Activated CD4-positive, alpha-beta memory T cell treated with anti-CD3 and anti-CD28 coated beads for 36 hours (primary cell): ENCODE results near the gene FBN3. TPM values are rescaled to one million over a fixed set of nuclear protein-coding genes. Genes with fewer than 3 reads are reported as not detected.

Source experiments
- CTCF ChIA-PET: fragments of 350-600 bp; sonication (Branson Sonifier 250); formaldehyde crosslinking; loops from one replicate; lab custom pipeline; 2021; ENCODE audit warnings: antibody characterized with exemption, inconsistent platforms; lab: Charles Lee
- POLR2A ChIA-PET: fragments of 350-600 bp; sonication (Branson Sonifier 250); formaldehyde crosslinking; loops from one replicate; lab custom pipeline; 2021; ENCODE audit warnings: antibody characterized with exemption; lab: Charles Lee
- DNase-seq: peaks from one replicate; pipeline ENCODE4 v3.0.0-alpha.2; 2020
- H3K27ac Mint-ChIP-seq: one replicate; pipeline ENCODE4 v1.8.0; 2021; ENCODE audit warnings: mixed read lengths
- H3K27me3 Mint-ChIP-seq: one replicate; pipeline ENCODE4 v1.8.0; 2021; ENCODE audit warnings: mixed read lengths
- H3K36me3 Mint-ChIP-seq: one replicate; pipeline ENCODE4 v1.8.0; 2021; ENCODE audit warnings: mixed read lengths
- H3K4me1 Mint-ChIP-seq: one replicate; pipeline ENCODE4 v1.8.0; 2021; ENCODE audit warnings: low read depth, mixed read lengths
- H3K4me3 Mint-ChIP-seq: one replicate; pipeline ENCODE4 v1.8.0; 2021; ENCODE audit warnings: mild to moderate bottlenecking, mixed read lengths
- H3K9me3 Mint-ChIP-seq: one replicate; pipeline ENCODE4 v1.8.0; 2021; ENCODE audit warnings: mixed read lengths
- intact Hi-C: fragments of 100-400 bp; cut with micrococcal nuclease; formaldehyde crosslinking; loops from one replicate; pipeline ENCODE4 v1.15.1; 2023
- total RNA-seq, 2 experiments: library from RNA; stranded (reverse); gene quantifications; one replicate each; pipeline ENCODE4 v1.2.3, GENCODE V29; 2021

The FBN3 gene
- total RNA-seq, 2 experiments from 2014 or later: not detected

GRCh38 chr19:8146877-8147581 is 2.4 kb downstream of the FBN3 start:
- Mint-ChIP-seq H3K4me1 (peaks cover 4% of the 10 kb centered on the region), H3K27me3 (peaks cover 44% of the 10 kb centered on the region), H3K27ac (no peak overlapping the region), H3K36me3 (no peaks in the 10 kb centered on the region), H3K9me3 (no peaks in the 10 kb centered on the region), H3K4me3 (no peak overlapping the region)
- no peak for DNase-seq
- intact Hi-C loops: no loop called here
- ChIA-PET POLR2A (no interaction called here), CTCF (no interaction called here)

- no peaks in the 10 kb centered on the region for H3K9me3 Mint-ChIP-seq
- no peaks in the 10 kb centered on the region for H3K36me3 Mint-ChIP-seq
- H3K4me1 Mint-ChIP-seq: peaks cover 4% of the 10 kb centered on the region
- H3K27ac Mint-ChIP-seq: no peak overlapping the region
- intact Hi-C loops: no loop called here
- no peak for DNase-seq
- H3K4me3 Mint-ChIP-seq: no peak overlapping the region
- ChIA-PET CTCF (no interaction called here), POLR2A (no interaction called here)
- peaks cover 27% of the 10 kb centered on the region for H3K27me3 Mint-ChIP-seq
These were observed 5.0 kb downstream of the FBN3 start for GRCh38 chr19:8144273-8144995.

GRCh38 chr19:8143041-8143440 is 6.4 kb downstream of the FBN3 start:
- Mint-ChIP-seq H3K9me3 (no peaks in the 10 kb centered on the region), H3K27me3 (peaks cover 19% of the 10 kb centered on the region), H3K4me1 (no peaks in the 10 kb centered on the region)

GRCh38 chr19:8142513-8142900 is 6.9 kb downstream of the FBN3 start:
- ChIA-PET CTCF (no interaction called here), POLR2A (interaction anchor here (0.5 kb wide), 1 partner anchor 111 kb away, joined by 3 read pairs; no protein-coding TSS in a partner anchor)
- peaks cover 14% of the 10 kb centered on the region for H3K27me3 Mint-ChIP-seq
- no peaks in the 10 kb centered on the region for H3K9me3 Mint-ChIP-seq
- H3K27ac Mint-ChIP-seq: no peak overlapping the region
- no peaks in the 10 kb centered on the region for H3K4me1 Mint-ChIP-seq
- no peak overlapping the region for H3K4me3 Mint-ChIP-seq
- DNase-seq: no peak
- H3K36me3 Mint-ChIP-seq: no peaks in the 10 kb centered on the region
- intact Hi-C loops: no loop called here

More at GRCh38 chr19:8143041-8143440, 6.4 kb downstream of the FBN3 start:
- no peaks in the 10 kb centered on the region for H3K36me3 Mint-ChIP-seq
- no peak for DNase-seq
- intact Hi-C loops: no loop called here
- no peak overlapping the region for H3K27ac Mint-ChIP-seq
- POLR2A ChIA-PET: no interaction called here
- CTCF ChIA-PET: no interaction called here
- no peak overlapping the region for H3K4me3 Mint-ChIP-seq

- Mint-ChIP-seq H3K4me1 (no peaks in the 10 kb centered on the region), H3K9me3 (no peaks in the 10 kb centered on the region), H3K4me3 (no peak overlapping the region), H3K27me3 (peaks cover 12% of the 10 kb centered on the region), H3K27ac (no peak overlapping the region), H3K36me3 (no peaks in the 10 kb centered on the region)
- POLR2A ChIA-PET: interaction anchor here (0.5 kb wide), 1 partner anchor 112 kb away, joined by 3 read pairs; no protein-coding TSS in a partner anchor
- intact Hi-C loops: no loop called here
- CTCF ChIA-PET: no interaction called here
- no peak for DNase-seq
These were observed 7.5 kb downstream of the FBN3 start for GRCh38 chr19:8141726-8142512.

GRCh38 chr19:8138201-8138600 is 11.2 kb downstream of the FBN3 start:
- Mint-ChIP-seq H3K4me3 (no peak overlapping the region), H3K36me3 (no peaks in the 10 kb centered on the region), H3K4me1 (no peaks in the 10 kb centered on the region), H3K27me3 (peaks cover 4% of the 10 kb centered on the region), H3K9me3 (no peaks in the 10 kb centered on the region), H3K27ac (no peak overlapping the region)
- ChIA-PET POLR2A (no interaction called here), CTCF (interaction anchor here (1.2 to 1.6 kb wide), 2 partner anchors 139 to 168 kb away, joined by 3 to 4 read pairs; no protein-coding TSS in a partner anchor)
- no peak for DNase-seq
- intact Hi-C loops: no loop called here

- ChIA-PET CTCF (interaction anchor here (1.2 to 1.6 kb wide), 2 partner anchors 138 to 167 kb away, joined by 3 to 4 read pairs; no protein-coding TSS in a partner anchor), POLR2A (no interaction called here)
- intact Hi-C loops: no loop called here
- no peaks in the 10 kb centered on the region for H3K9me3 Mint-ChIP-seq
- no peaks in the 10 kb centered on the region for H3K4me1 Mint-ChIP-seq
- no peaks in the 10 kb centered on the region for H3K36me3 Mint-ChIP-seq
- H3K27ac Mint-ChIP-seq: no peak overlapping the region
- no peaks in the 10 kb centered on the region for H3K27me3 Mint-ChIP-seq
- DNase-seq: no peak
- no peak overlapping the region for H3K4me3 Mint-ChIP-seq
These were observed 12.0 kb downstream of the FBN3 start for GRCh38 chr19:8137425-8137824.

GRCh38 chr19:8135946-8136618 is 13.3 kb downstream of the FBN3 start:
- Mint-ChIP-seq H3K27me3 (no peaks in the 10 kb centered on the region), H3K27ac (no peak overlapping the region), H3K4me3 (no peak overlapping the region), H3K9me3 (no peaks in the 10 kb centered on the region), H3K36me3 (no peaks in the 10 kb centered on the region), H3K4me1 (no peaks in the 10 kb centered on the region)
- DNase-seq: no peak
- CTCF ChIA-PET: no interaction called here
- intact Hi-C loops: no loop called here
- POLR2A ChIA-PET: no interaction called here

- H3K27me3 Mint-ChIP-seq: peaks cover 1% of the 10 kb centered on the region
- H3K4me3 Mint-ChIP-seq: no peak overlapping the region
- H3K36me3 Mint-ChIP-seq: no peaks in the 10 kb centered on the region
- DNase-seq: no peak
- H3K27ac Mint-ChIP-seq: no peak overlapping the region
- ChIA-PET POLR2A (no interaction called here), CTCF (no interaction called here)
- intact Hi-C loops: no loop called here
- no peaks in the 10 kb centered on the region for H3K4me1 Mint-ChIP-seq
- H3K9me3 Mint-ChIP-seq: no peaks in the 10 kb centered on the region
These were observed 16.4 kb downstream of the FBN3 start for GRCh38 chr19:8132858-8133458.

GRCh38 chr19:8131517-8131916 is 17.9 kb downstream of the FBN3 start:
- ChIA-PET POLR2A (no interaction called here), CTCF (no interaction called here)
- Mint-ChIP-seq H3K27ac (no peak overlapping the region), H3K9me3 (no peaks in the 10 kb centered on the region), H3K36me3 (no peaks in the 10 kb centered on the region), H3K4me3 (no peak overlapping the region), H3K4me1 (no peaks in the 10 kb centered on the region), H3K27me3 (peaks cover 1% of the 10 kb centered on the region)
- no peak for DNase-seq
- intact Hi-C loops: no loop called here

GRCh38 chr19:8129061-8129618 is 20.3 kb downstream of the FBN3 start:
- H3K36me3 Mint-ChIP-seq: no peaks in the 10 kb centered on the region
- POLR2A ChIA-PET: no interaction called here

More at GRCh38 chr19:8129061-8129618, 20.3 kb downstream of the FBN3 start:
- no peak overlapping the region for H3K4me3 Mint-ChIP-seq
- no peak overlapping the region for H3K27ac Mint-ChIP-seq
- no peaks in the 10 kb centered on the region for H3K4me1 Mint-ChIP-seq
- H3K9me3 Mint-ChIP-seq: no peaks in the 10 kb centered on the region
- intact Hi-C loops: no loop called here
- H3K27me3 Mint-ChIP-seq: peaks cover 1% of the 10 kb centered on the region
- no peak for DNase-seq
- CTCF ChIA-PET: no interaction called here
